GM18505 (cell line): Measurements from ENCODE around the gene PELI2.

Experiments
- ATAC-seq: cut with Tn5 transposase; IDR thresholded peaks from one replicate; pipeline ENCODE4 v1.9.1; 2021; ENCODE audit not compliant: unreplicated experiment
- POLR2A ChIP-seq: IDR thresholded peaks from 4 replicates; pipeline ENCODE4 v1.6.1; 2011; ENCODE audit warnings: borderline replicate concordance; ENCODE audit not compliant: insufficient read depth, insufficient read length; ENCODE audit errors: extremely low read depth

The PELI2 gene

GRCh38 chr14:56342494-56342942 lies 224.3 kb downstream of the PELI2 start:
- no peak for TF ChIP-seq POLR2A
- peak; percentile 18 for ATAC-seq

GRCh38 chr14:56349960-56350359 lies 231.7 kb downstream of the PELI2 start:
- no peak for ATAC-seq
- TF ChIP-seq POLR2A: no peak
